Amniotic epithelial cell (primary cell): ENCODE results near the gene TTC4.

Source experiments
- DNase-seq: peaks from one replicate; pipeline ENCODE4 v3.0.0-alpha.2; 2010; ENCODE audit warnings: low read depth

Gene TTC4

DNA sequence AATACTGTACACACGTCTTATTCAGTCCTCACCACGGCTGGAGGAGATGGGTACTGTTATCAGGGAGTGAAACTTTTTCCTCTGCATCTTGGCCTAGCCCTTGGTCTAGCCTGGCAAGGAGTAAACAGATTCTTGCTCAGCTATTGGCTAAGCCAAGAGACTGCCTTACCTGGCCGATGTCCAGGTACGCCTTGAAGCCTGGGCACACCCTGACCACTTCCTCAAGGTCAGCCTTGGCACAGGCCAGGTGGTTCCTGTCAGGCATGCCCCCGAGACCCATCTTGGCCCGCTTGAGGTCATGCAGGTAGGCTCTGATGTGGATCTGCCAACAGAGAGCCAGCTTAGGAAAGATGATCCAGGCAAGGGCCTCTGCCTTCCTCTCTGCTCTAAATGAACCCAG, 66.5 kb downstream of the TTC4 start:
- no peak for DNase-seq

DNA sequence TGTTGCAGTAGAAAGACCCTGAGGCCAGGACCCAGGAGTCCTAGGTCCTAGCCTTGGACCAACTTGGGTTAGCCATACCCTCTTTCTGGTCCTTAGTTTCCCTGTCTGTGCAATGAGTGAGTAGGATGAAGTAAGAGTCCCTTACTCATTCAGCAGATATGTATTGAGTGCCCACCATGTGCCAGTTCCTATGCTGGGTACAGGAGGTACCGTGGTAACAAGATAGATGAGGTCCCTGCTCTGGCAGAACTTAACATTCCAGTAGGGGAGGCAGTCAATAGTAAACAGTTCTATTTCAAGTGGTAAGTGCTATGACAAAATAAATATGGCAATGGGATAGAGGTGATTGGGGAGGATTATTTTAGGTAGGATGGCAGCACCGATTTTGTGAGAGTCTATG, 66.9 kb downstream of the TTC4 start:
- no peak for DNase-seq

DNA sequence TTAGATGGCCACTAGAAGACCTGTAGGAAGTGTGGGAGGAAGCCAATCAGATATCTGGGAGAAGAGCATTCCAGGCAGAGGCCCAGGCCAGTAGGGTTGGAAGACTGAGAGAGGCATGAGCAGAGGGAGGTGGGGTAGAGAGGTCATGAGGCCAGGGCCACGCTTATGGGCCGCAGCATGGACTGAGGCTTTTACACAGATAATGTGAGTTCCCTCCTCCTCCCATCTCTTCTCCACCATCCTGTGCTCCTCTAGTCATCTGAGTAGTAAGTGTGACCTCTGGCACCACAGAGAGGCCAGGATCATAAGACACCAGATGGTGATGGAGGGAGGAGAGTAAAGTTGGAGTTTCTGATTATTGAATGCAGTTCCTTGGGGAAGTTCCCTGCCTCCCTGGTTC, 68.4 kb downstream of the TTC4 start:
- no peak for DNase-seq

DNA sequence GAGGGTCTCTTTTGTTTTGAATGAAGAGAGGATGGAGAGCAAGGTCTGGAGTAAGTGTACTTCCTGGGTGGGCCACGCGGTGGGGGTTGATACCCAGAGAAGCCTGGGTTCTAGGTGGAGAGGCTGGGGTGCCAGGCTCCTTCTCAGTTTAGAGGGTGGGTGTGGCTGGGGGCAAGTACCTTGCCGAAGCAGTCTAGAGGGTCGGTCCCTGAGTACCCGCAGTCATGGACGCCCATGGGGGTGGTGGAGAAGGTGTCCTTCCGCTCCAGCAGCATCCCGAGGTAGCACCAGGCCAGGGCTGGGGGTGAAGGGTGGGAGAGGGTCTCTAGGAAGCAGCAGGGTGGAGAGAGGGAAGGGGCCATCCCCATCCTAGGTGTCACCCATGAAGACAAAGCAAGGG, 71.1 kb downstream of the TTC4 start:
- DNase-seq = no peak

DNA sequence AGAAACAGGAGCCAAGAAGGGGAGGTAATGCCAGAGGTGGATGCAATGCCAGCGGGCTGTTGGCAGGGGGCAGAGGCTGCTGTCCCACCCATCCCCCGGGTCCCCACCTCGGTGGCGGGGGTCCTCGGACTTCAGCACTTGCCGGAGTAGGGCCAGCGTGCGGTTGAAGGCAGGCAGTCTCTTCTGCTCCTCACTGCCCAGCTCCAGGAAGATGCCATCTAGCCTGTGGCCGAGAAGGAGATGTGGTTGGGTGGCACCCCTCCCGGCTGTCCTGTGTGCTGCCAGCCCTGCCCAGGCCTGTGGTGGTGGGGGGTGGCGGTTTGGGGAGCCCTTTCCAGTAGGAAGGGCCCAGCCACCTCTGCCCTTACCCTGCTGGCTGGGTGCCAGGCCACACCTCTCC, 71.9 kb downstream of the TTC4 start:
- no peak for DNase-seq

DNA sequence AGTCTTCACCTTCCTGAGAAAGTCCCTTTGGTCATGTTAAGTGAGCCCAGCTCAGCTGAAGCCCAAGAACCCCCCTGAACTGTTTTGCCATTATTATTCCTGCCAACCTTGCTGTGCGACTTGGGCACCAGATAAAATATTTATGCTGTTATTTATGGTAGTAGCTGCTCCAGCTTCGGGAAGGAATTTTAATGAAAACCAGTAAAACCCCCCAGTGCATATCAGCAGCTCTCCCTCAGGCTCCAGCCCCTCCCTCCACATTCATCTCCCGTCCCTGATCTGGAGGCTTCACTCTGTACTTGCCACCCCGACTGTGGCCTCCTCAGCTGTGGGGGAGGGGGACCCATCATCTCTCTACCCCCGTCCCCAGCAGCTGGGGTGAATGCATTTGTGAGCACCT, 72.8 kb downstream of the TTC4 start:
- DNase-seq = no peak

DNA sequence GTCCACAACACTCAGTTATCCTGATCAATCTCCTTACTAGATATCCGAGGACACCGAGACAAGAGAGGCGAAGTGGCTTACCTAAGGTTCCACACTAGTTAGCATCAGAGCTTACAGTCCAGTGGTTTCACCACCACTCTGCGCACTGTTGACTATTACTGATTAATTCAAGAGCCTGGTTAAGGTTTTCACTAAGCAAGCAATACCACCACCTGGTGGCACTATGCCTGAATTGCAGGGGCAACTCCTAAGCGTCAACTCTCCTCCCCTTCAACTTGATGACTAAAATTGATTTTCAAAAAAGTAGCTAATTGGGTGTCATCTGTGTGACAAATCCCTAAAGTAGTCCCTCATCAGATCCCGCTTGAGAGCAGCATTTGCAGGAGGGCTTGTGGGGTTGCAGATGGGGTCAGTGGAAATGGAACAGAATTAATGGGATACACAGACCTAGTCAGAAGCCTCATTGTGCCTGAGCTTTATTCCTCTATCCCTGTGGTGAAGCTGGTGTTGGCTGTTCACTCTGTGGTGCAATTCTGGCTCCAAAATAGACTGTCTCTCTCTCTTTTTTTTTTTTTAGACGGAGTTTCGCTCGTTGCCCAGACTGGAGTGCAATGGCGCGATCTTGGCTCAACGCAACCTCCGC, 76.3 kb downstream of the TTC4 start:
- DNase-seq = peak; percentile 35
